ENCODE data around the gene FASTKD1. TPM values are rescaled to one million over a fixed set of nuclear protein-coding genes. Genes with fewer than 3 reads are reported as not detected.

FASTKD1 gene
- total RNA-seq, 4 donors from 2014 or later, result 4.1 to 9.7 (median 6.6) TPM

DNA sequence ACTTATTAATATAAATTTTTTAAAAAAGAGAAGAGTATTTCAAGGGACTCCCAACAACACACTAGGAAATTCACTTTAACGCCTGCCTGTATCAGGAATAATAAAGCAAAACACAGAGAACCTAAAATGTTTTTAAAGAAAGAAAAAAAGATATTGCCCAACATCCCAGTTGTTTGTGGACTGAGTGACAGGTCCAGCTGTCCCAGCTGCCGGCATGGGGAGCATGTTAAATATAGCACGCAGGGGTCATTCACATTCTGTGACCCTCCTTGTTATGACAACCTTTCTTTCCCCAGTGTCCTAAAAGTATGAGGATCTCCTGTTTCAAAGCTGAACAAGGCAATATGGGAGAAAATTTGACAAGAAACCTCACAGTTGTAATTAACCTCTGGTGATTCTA, 59.7 kb downstream of the FASTKD1 start:
- TF ChIP-seq POLR2A (IDR thresholded peaks at IDR 0.05), result no peak
- TF ChIP-seq, protein P1, sequence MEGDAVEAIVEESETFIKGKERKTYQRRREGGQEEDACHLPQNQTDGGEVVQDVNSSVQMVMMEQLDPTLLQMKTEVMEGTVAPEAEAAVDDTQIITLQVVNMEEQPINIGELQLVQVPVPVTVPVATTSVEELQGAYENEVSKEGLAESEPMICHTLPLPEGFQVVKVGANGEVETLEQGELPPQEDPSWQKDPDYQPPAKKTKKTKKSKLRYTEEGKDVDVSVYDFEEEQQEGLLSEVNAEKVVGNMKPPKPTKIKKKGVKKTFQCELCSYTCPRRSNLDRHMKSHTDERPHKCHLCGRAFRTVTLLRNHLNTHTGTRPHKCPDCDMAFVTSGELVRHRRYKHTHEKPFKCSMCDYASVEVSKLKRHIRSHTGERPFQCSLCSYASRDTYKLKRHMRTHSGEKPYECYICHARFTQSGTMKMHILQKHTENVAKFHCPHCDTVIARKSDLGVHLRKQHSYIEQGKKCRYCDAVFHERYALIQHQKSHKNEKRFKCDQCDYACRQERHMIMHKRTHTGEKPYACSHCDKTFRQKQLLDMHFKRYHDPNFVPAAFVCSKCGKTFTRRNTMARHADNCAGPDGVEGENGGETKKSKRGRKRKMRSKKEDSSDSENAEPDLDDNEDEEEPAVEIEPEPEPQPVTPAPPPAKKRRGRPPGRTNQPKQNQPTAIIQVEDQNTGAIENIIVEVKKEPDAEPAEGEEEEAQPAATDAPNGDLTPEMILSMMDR (IDR thresholded peaks at IDR 0.05), result no peak
- WGBS, 2 donors, result 74 to 86% methylated on average over 3 of the region's 3 CpGs
- H3K4me3 ChIP-seq (ENCODE audit: low read depth, poor library complexity, severe bottlenecking), result no peak overlapping the region
- intact Hi-C loops (cut with DNase I; ENCODE audit: low total_unique reads), result no loop called here
- DNase-seq (ENCODE audit: low spot score in 2 of 2), result no peak

DNA sequence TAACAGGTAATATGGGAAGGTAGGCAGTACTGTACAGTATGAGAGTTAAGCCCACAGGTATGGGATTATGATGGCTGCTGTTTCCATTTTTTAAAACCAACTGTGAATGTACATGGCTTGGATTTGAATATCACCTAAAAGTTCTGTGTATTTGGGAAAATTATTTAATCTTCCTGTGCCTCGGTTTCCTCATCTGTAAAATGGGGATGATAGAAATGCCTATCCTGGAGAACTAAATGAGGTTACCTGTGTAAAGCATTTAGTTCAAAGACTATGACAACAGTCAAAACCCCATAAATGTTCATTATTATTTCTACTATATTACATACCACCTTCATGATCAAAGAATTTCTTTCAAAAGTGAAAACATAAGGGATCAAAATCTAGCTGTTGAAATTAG, 60.6 kb downstream of the FASTKD1 start:
- H3K4me3 ChIP-seq (ENCODE audit: low read depth, poor library complexity, severe bottlenecking), result no peak overlapping the region
- TF ChIP-seq, protein P1 (IDR thresholded peaks at IDR 0.05), result no peak
- no peak for TF ChIP-seq POLR2A (IDR thresholded peaks at IDR 0.05)
- intact Hi-C loops (cut with DNase I; ENCODE audit: low total_unique reads), result no loop called here
- no peak for DNase-seq (ENCODE audit: low spot score in 2 of 2)
- 96 to 97% methylated on average over 1 of the region's 1 CpG for WGBS, 2 donors

- intact Hi-C loops (cut with DNase I; ENCODE audit: low total_unique reads), result no loop called here
- H3K4me3 ChIP-seq (ENCODE audit: low read depth, poor library complexity, severe bottlenecking), result no peak overlapping the region
- 80 to 88% methylated on average over 2 of the region's 2 CpGs for WGBS, 2 donors
- TF ChIP-seq, protein P1 (IDR thresholded peaks at IDR 0.05), result no peak
- no peak for TF ChIP-seq POLR2A (IDR thresholded peaks at IDR 0.05)
- no peak for DNase-seq (ENCODE audit: low spot score in 2 of 2)
These were observed 61.1 kb downstream of the FASTKD1 start for GRCh38 chr2:169512525-169512924.

GRCh38 chr2:169511818-169512217, 61.8 kb downstream of the FASTKD1 start:
- no peak overlapping the region for H3K4me3 ChIP-seq (ENCODE audit: low read depth, poor library complexity, severe bottlenecking)
- WGBS, 2 donors, result 96 to 100% methylated on average over 1 of the region's 1 CpG
- intact Hi-C loops (cut with DNase I; ENCODE audit: low total_unique reads), result no loop called here
- DNase-seq (ENCODE audit: low spot score in 2 of 2), result no peak
- no peak for TF ChIP-seq POLR2A (IDR thresholded peaks at IDR 0.05)
- TF ChIP-seq, protein P1 (IDR thresholded peaks at IDR 0.05), result no peak

GRCh38 chr2:169510496-169510895, 63.2 kb downstream of the FASTKD1 start:
- no peak overlapping the region for H3K4me3 ChIP-seq (ENCODE audit: low read depth, poor library complexity, severe bottlenecking)
- 92 to 94% methylated on average over 4 of the region's 4 CpGs for WGBS, 2 donors
- no peak for DNase-seq (ENCODE audit: low spot score in 2 of 2)
- TF ChIP-seq, protein P1 (IDR thresholded peaks at IDR 0.05), result no peak
- TF ChIP-seq POLR2A (IDR thresholded peaks at IDR 0.05), result no peak
- intact Hi-C loops (cut with DNase I; ENCODE audit: low total_unique reads), result no loop called here

DNA sequence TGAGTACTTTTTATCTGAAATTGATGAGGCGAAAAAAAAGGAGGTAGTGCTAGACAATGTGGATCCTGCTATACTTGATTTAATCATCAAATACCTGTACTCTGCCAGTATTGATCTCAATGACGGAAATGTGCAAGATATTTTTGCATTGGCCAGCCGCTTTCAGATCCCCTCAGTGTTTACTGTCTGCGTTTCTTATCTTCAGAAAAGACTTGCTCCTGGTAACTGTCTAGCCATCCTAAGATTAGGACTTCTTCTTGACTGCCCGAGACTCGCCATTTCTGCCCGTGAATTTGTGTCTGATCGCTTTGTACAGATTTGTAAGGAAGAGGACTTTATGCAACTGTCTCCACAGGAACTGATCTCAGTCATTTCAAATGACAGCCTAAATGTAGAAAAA, 63.7 kb downstream of the FASTKD1 start:
- TF ChIP-seq, protein P1 (IDR thresholded peaks at IDR 0.05), result no peak
- no peak for TF ChIP-seq POLR2A (IDR thresholded peaks at IDR 0.05)
- intact Hi-C loops (cut with DNase I; ENCODE audit: low total_unique reads), result no loop called here
- DNase-seq (ENCODE audit: low spot score in 2 of 2), result no peak
- 97 to 98% methylated on average over 8 of the region's 8 CpGs for WGBS, 2 donors
- H3K4me3 ChIP-seq (ENCODE audit: low read depth, poor library complexity, severe bottlenecking), result no peak overlapping the region

All from lower leg skin (tissue), 4 donors.